NCI-H82 (cell line): ENCODE results near the gene RAPH1.
"Not testable (repeated sequence)": the region's sequence is repeated elsewhere in the genome, so short reads cannot be mapped to it uniquely, and the experiment has no call there.

Source experiments
- DNase-seq: peaks from one replicate; lab custom pipeline; 2025; lab: John Stamatoyannopoulos, UW

The RAPH1 gene

DNA sequence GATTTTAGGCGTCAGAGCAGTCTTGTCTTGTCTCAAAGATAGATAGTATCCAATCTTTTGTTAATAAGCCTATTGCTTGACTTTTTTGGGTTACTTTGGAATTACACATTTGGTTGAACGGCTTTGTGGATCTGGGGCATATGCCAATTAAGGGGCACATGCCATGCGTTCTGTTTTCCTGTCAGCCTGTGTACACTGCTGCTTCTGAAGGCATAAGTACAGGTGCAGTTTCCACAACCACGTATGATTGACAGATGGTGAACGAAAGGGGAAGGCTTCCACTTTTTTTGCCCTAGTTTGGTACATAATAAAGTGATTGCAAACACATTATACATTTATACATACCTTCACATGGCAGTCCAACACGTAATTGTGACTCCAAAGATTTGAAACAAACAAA lies 102.3 kb downstream of the RAPH1 start:
- DNase-seq, result peak; percentile 29

DNA sequence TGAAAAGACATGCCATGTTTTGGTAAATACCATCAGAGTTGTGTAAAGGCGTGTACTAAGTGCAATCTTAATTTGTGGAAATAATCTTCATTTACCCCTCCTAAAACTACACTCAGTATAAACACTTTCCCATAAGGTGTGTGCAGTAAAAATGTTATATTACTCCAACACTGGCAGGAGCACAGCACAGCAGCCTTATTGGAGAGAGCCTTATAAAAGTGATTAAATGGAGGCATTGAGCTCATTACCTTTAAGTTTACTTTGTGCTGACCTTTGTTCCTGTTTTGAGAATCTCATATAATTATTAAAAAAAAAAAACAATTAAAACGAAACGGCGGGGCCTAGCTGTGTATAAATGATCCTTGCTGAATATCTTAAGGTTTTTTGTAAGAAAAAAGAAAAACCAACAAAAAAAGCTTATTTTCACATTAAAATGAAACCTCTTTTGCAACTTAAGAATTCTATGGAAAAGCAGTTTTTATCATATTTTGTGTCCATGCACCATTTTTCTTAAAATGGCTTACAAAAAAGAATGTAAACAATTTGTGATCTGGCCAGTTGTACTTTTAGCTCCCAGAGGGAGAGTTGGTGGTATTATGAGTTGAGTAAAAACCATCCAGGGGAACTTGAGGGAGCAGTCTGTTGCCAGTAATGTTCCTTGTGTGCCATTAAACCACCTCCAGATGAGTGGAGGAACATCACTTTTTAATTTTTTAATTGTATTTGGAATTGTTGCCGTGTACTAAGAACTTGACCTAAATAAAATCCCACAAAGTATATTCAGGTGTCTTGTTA lies 103.5 kb downstream of the RAPH1 start:
- DNase-seq, result peak; percentile 54

DNA sequence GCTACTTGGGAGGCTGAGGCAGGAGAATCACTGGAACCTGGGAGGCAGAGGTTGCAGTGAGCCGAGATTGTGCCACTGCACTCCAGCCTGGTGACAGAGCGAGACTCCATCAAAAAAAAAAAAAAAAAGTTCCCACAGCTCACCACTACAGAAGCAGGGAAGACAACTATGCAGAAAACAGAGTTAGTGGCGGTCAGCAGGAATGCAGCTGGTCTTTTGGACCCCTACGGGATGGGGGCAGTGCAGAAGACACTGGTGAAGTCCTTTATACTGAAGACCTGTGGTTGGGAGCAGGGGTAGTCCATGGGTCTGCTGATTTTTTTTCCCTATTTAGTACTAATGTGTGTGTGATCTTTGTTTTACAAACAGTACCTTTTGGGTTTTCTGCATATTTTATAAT lies 105.5 kb downstream of the RAPH1 start:
- DNase-seq, result peak; percentile 14

DNA sequence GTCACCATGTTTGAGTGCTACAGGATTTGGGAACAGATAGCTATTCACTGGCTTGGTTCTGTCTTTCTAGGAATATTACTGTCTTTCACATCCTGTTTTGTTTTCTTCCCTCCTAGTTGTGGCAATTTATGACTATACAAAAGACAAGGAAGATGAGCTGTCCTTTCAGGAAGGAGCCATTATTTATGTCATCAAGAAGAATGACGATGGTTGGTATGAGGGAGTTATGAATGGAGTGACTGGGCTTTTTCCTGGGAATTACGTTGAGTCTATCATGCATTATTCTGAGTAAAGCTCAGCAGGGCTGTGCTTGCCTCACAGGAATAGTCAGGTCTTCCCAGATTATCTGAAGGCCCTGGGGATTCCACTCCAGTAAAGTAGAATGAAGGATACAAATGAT lies 108.0 kb downstream of the RAPH1 start:
- no peak for DNase-seq

DNA sequence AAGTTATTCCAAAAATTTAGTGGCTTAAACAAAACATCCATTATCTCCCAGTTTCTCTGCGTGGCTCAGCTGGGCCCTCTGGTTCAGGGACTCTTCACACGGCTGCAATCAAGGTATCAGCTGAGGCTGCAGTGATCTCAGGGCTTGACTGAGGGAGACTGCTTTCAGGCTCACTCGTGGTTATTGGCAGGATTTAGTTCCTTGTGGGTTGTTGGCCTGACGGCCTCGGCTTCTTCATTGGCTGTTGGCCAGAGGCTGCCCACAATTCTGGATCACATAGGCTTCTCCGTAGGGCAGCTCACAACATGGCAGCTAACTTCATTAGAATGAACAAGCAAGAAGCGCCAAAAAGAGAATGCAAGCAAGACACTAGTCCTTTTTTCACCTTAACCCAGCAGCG lies 116.8 kb downstream of the RAPH1 start:
- no peak for DNase-seq

DNA sequence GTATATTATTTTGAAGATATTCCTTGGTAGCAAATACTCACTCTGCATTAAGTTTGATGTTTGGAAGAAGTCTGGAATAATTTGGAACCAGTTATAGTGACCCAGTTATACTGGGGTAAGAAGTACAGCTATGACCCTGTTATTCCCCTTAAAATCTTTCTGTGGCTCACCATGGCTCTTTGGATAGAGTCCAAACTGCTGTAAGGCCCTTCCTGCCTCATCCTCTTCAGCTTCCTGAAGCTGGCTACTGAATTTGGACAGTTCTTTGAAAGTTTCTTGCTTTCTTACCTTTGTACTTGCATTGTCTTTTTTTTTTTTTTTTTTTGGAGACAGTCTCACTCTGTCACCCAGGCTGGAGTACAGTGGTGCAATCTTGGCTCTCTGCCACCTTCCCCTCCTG lies 121.3 kb downstream of the RAPH1 start:
- DNase-seq, result no peak

DNA sequence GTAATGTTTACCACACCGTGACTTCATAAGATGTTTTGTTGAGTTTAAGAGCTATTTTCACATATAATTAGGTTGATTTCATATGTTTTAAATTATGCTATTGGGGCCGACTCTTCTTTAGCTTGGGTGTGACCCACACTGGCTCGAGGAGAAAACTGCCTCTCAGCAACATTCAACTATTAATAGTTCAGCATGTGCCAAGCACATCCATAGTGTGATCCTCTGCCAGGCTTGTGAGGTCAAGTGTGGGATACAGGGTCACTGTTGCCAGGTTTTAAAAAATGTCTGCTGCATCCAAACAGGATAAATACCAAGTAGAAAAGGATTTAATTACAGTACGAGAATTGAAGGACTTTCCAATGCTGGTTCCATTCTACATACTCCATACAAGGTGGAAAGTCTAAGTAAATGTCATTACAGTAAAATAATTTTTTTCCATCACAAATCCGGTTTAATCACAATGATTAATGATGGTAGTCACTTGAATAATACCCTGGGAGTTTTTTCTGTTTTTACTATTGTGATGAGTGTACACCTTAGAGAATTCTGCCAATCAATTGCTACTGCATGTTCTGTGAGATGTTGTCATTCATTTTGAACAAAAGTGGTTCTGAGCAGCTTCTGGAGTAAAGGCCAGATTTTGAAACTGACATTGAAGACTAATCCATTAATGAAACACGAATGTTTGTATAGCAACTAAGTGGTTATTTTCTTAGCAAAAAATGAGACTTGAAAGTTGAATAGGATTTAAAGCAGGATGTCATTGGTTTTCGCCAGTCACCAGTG lies 122.4 kb downstream of the RAPH1 start:
- DNase-seq, result no peak

DNA sequence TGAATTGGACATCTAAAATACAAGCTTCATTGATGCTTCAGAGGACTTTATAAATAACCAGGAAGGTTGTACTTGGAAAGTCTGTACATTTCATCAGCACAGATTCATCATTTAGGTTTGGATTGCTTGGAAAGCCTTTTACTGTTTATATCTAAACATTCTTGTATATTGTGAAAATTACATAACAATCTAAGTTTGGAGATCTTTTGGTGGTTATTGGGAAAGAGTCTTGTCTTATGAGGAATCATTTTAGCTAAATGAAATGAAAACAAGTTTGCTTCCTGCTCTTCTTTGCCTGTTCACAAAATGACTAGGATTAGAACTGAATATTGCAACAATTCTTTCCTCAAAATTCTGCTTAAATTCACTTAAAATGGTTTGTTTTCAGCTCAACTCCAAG lies 127.6 kb downstream of the RAPH1 start:
- no peak for DNase-seq

DNA sequence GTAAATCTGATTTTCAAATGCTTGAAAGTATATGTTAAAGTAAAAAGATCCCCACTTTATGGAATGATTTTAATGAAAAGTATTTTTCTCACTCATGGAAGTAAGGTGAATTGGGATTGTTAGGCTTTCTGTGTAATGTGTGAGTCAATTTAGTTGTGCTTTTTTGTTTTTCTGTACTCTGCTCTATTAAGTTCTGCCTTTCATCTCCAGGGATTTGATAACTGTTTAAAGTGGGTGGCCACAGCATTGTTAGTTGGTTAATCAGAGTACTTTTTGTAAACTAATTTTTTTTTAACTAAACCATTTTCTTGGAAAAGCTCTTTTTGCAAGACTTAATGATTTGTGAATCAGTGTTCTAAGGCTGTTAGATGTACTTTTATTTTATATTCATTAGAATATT lies 130.1 kb downstream of the RAPH1 start:
- no peak for DNase-seq

DNA sequence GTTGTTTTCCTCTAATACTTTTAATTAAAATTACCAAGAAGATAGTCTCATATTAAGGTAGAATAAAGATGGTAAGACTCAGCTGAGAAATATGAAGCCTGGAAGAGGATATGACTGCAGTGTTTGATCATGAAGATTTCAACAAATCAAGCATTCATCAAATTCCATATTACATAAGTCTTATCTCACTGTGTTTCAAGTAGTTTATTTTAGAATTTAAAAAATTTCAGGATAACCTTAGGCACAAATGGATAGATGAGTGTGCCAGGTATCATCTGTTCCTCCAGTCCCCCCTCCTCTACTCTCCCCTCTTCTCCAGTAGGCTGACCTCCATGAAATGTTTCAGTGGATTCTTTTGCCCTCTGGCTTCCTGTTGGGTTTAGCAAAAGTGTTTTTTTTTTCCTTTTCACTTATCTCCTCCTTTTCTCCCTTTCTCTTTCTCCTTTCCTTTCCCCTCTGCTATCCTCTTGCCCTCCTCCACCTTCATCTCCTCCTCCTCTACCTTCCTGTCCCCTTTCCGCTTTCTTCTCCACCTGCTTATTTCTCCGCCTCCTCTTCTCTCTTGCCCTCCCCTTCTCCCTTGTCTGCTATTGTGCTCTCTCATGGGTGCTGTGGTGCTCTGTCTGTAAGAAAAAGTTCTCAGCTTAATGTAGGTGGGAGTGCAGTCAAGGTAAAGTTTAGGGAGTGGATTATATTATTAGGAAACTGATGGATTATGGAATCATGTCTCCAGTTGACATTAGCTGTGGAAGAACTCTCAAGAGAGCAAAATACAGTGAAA lies 134.1 kb downstream of the RAPH1 start:
- DNase-seq, result no peak

DNA sequence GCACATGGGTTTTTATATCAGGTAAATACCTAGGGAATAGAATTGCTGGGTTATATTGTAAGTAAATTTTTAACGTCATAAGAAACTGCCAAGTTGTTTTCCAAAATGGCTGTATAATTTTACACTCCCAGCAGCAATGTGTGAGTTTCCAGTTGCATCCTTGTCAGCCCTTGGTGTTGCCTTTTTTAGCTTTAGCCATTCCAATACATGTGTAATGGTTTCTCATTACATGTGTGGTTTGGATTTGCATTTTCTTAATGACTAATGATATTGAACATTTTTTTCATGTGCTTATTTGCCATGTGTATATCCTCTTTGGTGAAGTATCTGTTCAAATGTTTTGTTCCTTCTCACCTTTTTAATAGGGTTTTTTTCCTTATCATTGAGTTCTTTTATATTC lies 136.1 kb downstream of the RAPH1 start:
- no peak for DNase-seq

DNA sequence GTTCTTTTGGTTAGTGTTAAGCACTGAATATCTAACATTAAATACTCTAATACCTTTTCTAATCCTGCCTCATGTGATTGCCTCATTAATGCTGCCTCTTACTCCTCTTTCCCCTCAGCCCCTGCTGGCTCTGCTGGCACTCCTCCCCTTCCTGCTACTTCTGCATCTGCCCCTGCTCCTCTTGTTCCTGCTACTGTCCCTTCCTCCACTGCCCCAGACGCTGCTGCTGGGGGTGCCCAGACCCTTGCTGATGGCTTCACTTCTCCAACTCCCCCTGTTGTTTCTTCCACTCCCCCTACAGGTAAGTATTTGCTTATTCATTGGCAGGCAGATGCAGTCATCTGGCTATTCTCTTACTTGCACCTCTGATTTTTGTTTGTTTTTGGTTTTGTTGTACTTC lies 138.4 kb downstream of the RAPH1 start:
- DNase-seq, result peak; percentile 60

DNA sequence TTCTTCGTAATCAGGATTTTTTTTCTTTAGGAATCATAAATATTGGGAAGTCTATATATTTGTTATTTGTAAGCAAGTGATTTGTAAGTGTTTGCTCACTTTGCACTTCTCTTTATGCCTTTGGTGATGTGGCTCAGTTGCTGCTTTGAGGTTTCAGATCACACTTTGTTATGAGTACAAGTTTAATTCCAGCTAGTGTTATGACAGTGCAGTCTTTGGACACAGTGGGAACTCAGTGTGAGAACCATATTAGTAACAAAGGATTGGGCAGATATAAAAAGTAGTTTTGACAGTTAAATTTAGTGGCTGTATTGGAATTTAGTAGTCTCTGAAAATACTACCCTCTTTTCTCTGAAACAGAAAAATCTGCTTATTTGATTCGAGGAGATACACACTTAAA lies 139.2 kb downstream of the RAPH1 start:
- no peak for DNase-seq

DNA sequence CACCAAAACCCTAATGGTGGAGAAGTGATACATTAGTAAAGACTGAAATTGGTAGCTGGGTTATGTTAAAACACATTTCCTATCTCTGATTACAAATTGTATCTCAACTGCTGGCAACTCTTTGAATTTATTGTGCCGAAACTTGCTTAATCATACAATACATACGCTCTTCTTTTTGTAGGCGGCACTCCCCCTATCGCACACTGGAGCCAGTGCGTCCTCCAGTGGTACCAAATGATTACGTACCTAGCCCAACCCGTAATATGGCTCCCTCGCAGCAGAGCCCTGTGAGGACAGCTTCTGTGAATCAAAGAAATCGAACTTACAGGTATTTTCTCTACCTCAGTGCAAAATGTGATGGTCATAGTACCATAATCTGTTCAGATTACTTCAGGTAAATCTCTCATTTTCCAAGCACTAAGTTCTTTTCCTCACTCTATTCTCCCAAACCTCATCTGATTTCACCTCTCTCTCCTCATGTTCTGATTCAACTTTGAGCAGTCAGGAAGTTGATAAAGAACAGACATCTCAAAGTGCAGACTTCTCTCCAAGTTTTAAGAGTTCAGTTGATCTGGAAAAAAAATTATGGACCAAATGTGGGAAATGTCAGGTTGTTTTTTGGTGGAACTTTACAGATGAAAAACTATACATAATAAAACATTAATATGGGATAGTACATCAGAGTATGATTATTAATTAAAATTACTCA lies 140.4 kb downstream of the RAPH1 start:
- DNase-seq, result peak; percentile 4

DNA sequence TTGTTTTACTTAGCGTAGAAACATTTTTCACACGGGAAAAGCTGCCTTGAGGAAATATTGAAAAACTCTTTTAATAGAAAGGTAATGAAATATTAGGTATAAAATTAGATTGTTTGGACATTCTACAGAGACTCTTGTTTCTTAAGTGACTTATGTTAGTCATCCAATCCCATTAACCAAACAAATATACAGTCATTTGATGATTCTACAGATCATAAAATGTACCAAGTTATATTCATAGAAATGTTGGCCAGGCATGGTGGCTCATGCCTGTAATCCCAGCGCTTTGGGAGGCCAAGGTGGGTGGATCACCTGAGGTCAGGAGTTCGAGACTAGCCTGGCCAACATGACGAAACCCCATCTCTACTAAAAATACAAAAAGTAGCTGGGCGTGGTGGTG lies 146.9 kb downstream of the RAPH1 start:
- not testable (repeated sequence) for DNase-seq

DNA sequence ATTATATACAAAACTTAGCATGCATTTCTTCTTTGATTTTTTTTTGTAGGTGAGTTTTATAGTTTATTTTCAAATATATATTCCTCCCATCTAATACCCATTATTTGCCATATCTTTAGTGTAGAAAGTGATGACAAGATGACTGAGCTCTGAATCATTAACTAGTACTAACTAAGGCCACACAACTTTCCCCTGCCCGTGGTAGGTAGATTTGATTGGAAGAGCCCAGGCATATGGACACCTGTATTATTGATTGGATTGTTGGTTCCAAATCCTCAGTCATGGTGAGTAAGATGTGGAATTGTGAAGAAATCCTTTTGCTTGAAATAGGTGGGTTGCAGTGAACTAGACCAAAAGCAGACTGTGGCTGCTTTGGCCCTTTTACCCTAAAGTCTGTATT lies 152.1 kb downstream of the RAPH1 start:
- no peak for DNase-seq

DNA sequence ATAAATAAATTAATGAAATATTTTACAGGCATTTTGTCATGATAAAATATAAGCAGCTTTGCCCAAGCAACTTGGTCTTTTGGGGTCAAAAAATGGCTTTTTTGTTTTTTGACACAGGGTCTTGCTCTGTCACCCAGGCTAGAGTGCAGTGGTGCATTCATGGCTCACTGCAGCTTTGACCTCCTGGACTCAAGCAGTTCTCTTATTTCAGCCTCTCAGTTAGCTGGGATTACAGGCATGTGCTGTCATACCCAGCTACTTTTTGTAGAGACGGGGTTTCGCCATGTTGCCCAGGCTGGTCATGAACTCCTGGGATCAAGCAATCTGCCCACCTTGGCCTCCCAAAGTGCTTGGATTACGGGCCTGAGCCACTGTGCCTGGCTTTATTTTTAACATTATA lies 155.9 kb downstream of the RAPH1 start:
- no peak for DNase-seq

DNA sequence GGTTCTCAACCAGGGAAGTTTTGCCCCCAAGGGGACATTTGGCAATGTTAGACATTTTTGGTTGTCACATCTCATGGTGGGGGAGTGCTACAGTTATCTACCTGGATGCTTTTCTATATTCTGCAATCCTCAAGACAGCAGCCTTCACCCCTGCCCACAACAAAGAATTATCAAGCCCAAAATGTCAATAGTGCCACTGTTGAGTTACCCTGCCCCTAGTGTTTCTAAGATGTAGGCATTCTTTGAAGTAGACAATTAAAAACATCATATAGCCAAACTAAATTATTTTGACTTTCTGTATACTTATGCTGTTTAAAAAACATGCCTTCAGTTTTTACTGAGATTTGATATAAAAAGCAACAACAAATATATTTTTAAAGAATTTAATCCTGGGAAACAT lies 158.9 kb downstream of the RAPH1 start:
- DNase-seq, result no peak

DNA sequence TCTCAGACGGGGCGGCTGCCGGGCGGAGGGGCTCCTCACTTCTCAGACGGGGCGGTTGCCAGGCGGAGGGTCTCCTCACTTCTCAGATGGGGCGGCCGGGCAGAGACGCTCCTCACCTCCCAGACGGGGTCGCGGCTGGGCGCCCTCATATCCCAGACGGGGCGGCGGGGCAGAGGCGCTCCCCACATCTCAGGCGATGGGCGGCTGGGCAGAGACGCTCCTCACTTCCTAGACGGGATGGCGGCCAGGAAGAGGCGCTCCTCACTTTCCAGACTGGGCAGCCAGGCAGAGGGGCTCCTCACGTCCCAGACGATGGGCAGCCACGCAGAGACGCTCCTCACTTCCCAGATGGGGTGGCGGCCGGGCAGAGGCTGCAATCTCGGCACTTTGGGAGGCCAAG lies 162.4 kb downstream of the RAPH1 start:
- not testable (repeated sequence) for DNase-seq

DNA sequence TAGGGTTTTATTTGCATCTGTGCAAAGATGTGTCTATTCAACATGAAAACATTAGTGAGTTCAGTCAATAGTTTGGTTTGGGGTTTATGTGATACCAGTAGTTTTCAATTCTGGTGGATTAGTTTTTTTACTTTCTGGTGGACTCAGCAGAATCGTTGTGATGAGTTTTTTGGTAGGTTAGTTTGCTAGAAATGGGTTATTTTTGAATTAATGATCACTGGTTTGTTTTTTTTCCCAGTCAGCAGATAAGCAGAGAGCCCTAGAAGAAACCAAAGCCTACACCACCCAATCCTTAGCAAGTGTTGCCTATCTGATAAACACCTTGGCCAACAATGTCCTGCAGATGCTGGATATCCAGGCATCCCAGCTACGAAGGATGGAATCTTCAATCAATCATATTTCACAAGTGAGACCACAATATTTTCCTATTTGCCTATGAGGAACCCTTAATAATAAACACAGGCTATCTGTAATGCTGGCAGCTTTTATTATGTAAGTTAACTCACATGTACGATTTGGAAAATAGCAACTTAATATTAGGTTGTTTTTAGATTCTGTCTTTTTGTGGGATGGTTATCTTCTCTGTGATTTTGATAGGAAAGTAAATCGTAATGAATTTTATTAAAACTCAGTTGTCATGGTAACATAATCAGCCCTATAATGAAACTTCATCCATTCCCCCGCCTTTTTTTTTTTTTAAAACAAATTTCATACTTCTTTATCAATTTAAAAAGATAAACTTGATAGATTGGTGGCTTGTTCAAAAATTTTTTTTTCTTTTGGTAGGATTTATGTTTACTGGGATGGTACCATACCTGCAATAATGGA lies 168.2 kb downstream of the RAPH1 start:
- DNase-seq, result no peak

DNA sequence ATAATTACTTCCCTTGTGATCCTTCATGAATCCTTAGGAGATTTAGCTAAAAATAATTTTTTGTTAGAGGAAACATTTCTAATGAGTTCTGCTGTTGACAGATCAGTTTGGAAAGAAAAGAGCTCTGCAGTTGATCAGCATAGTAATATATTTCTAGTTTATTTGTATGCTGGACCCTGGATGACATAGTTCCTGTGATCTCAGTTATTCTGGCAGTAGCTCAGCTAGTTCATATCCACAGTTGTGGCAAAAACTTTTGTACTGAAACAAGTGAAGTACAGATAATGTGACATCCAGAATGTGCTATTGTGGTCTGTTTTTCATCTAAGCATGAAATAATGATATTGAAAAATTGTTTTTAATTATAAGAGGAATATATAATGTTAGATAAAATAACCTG lies 173.2 kb downstream of the RAPH1 start:
- no peak for DNase-seq
